Gastrocnemius medialis (tissue), 4 donors: Measurements from ENCODE around the gene OR10D3. TPM values are rescaled to one million over a fixed set of nuclear protein-coding genes. Genes with fewer than 3 reads are reported as not detected.

ENCODE experiments used
- ATAC-seq, 2 donors: fragments of 150-250 bp; one replicate each; pipeline ENCODE4 v1.9.1; 2016
- DNase-seq, 2 donors: peaks; one replicate each; pipeline ENCODE4 v3.0.0-alpha.2; 2019
- H3K27ac ChIP-seq, 4 donors: fragments of 200-600 bp; sonication (generic); 1 replicate in 1 of 4; 2 replicates in 3 of 4; pipeline ENCODE4 v1.5.1; 2016 to 2018; ENCODE audit warnings: mild to moderate bottlenecking in 2 of 4, moderate library complexity in 1 of 4
- H3K27me3 ChIP-seq, 3 donors: fragments of 200-600 bp; sonication (generic) in 2 of 3; 1 replicate in 1 of 3; 2 replicates in 2 of 3; pipeline versions ENCODE4 v1.5.1 to v1.6.0; 2016 to 2019; ENCODE audit warnings: mild to moderate bottlenecking in 1 of 3, moderate library complexity in 1 of 3
- H3K36me3 ChIP-seq, 2 donors: fragments of 200-600 bp; sonication (generic) in 1 of 2; one replicate each; pipeline ENCODE4 v1.5.1; 2017 to 2018
- H3K4me1 ChIP-seq, 2 donors: fragments of 200-600 bp; sonication (generic) in 1 of 2; one replicate each; pipeline ENCODE4 v1.5.1; 2016 to 2017; ENCODE audit warnings: mild to moderate bottlenecking in 2 of 2
- H3K4me3 ChIP-seq, 4 donors: fragments of 200-600 bp; sonication (generic) in 3 of 4; 1 replicate in 1 of 4; 2 replicates in 3 of 4; pipeline ENCODE4 v1.5.1; 2016 to 2019; ENCODE audit warnings: mild to moderate bottlenecking in 2 of 4
- H3K9me3 ChIP-seq, 3 donors: fragments of 200-600 bp; sonication (generic) in 2 of 3; 1 replicate in 1 of 3; 2 replicates in 2 of 3; pipeline ENCODE4 v1.5.1; 2016 to 2019
- POLR2A ChIP-seq, 2 donors: fragments of 450-650 bp; IDR thresholded peaks; one replicate each; pipeline ENCODE4 v1.6.1; 2017; ENCODE audit warnings: antibody characterized with exemption in 2 of 2, mild to moderate bottlenecking in 2 of 2, moderate library complexity in 2 of 2
- in situ Hi-C, 4 donors: fragments of 200-750 bp; cut with MboI; loops; one replicate each; pipeline versions ENCODE4 v1.15.0 to v1.8.0; 2017; ENCODE audit warnings: low sequenced_read_pairs in 4 of 4
- intact Hi-C: fragments of 100-400 bp; cut with DNase I; formaldehyde crosslinking; loops from one replicate; pipeline ENCODE4 v1.15.1; 2023; ENCODE audit warnings: low total_unique reads
- total RNA-seq, 4 donors: library from RNA; depleted of rRNA; stranded (reverse); fragments of >200 nt; gene quantifications; one replicate each; pipeline versions ENCODE4 v1.1.0 to v1.2.3, GENCODE V29; 2016
- TF ChIP-seq, protein P1 (sequence below), 5 experiments: fragments of 450-650 bp in 3 of 5; fragments of 200-600 bp in 2 of 5; sonication (generic) in 2 of 5; IDR thresholded peaks in 4 of 5; conservative IDR thresholded peaks in 1 of 5; 1 replicate in 4 of 5; 2 replicates in 1 of 5; pipeline ENCODE4 v1.5.1; 2016 to 2019; ENCODE audit warnings: antibody characterized with exemption in 5 of 5, mild to moderate bottlenecking in 3 of 5, moderate library complexity in 3 of 5

OR10D3 gene
- total RNA-seq, 4 donors from 2014 or later: not detected

DNA sequence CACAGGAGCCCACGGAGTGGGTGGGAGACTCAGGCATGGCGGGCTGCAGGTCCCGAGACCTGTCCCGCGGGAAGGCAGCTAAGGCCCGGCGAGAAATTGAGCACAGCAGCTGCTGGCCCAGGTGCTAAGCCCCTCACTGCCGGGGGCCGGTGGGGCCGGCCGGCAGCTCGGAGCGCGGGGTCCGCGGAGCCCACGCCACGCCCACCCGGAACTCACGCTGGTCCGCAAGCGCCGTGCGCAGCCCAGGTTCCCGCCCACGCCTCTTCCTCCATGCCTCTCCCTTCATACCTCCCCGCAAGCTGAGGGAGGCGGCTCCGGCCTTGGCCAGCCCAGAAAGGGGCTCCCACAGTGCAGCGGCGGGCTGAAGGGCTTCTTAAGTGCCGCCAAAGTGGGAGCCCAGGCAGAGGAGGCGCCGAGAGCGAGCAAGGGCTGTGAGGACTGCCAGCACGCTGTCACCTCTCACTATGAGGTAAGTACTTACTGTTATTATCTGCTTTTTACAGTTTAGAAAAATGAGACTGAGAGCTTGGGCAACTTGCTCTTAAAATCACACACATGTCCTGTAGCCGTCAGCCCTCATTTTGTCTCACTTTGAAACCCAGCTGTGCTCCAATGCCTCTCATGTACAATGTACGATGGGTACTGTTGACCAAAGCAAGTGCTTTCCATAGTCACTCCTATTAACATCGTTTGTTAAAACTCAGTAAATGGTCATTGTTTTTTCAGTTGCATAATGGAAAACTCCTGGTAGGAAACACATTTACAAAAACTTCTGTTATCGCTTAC lies 12.2 kb upstream of the OR10D3 start:
- no peaks in the 10 kb centered on the region for H3K36me3 ChIP-seq
- no peak for ATAC-seq
- H3K27me3 ChIP-seq: no peaks in the 10 kb centered on the region
- in situ Hi-C loops (no loop called here), intact Hi-C loops (no loop called here)
- no peak overlapping the region for H3K4me3 ChIP-seq
- H3K9me3 ChIP-seq: no peaks in the 10 kb centered on the region
- DNase-seq: no peak
- no peak overlapping the region for H3K27ac ChIP-seq
- no peaks in the 10 kb centered on the region for H3K4me1 ChIP-seq
- no peak for TF ChIP-seq POLR2A (IDR thresholded peaks at IDR 0.05)
- TF ChIP-seq, protein P1, sequence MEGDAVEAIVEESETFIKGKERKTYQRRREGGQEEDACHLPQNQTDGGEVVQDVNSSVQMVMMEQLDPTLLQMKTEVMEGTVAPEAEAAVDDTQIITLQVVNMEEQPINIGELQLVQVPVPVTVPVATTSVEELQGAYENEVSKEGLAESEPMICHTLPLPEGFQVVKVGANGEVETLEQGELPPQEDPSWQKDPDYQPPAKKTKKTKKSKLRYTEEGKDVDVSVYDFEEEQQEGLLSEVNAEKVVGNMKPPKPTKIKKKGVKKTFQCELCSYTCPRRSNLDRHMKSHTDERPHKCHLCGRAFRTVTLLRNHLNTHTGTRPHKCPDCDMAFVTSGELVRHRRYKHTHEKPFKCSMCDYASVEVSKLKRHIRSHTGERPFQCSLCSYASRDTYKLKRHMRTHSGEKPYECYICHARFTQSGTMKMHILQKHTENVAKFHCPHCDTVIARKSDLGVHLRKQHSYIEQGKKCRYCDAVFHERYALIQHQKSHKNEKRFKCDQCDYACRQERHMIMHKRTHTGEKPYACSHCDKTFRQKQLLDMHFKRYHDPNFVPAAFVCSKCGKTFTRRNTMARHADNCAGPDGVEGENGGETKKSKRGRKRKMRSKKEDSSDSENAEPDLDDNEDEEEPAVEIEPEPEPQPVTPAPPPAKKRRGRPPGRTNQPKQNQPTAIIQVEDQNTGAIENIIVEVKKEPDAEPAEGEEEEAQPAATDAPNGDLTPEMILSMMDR (IDR thresholded peaks at IDR 0.05 in 4 of 5, conservative IDR thresholded peaks at IDR 0.05 in 1 of 5): no peak

DNA sequence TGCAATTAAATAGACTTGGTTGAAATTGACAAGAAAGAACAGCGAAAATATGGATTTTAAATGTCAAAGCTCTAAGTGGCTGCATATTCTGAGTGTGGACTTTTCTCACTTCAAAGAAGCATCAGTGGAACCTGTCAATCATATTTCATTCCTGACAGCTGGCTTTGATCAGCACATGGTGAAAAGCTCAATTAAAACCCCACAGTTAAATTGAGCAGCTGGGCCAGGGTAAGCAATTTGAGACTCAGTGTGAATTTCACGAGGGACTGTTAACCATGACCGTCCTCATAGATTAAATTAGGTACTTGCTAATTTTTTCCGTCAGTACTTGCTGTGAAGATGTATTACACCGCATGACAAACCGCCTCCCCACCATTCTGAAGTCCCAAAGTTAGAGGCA lies 11.0 kb upstream of the OR10D3 start:
- no peak overlapping the region for H3K4me3 ChIP-seq
- TF ChIP-seq POLR2A (IDR thresholded peaks at IDR 0.05): no peak
- TF ChIP-seq, protein P1 (IDR thresholded peaks at IDR 0.05 in 4 of 5, conservative IDR thresholded peaks at IDR 0.05 in 1 of 5): no peak
- ATAC-seq (no peak), DNase-seq (no peak)
- intact Hi-C loops: no loop called here
- H3K27me3 ChIP-seq: no peaks in the 10 kb centered on the region
- no peak overlapping the region for H3K27ac ChIP-seq
- no peaks in the 10 kb centered on the region for H3K36me3 ChIP-seq
- no peaks in the 10 kb centered on the region for H3K9me3 ChIP-seq
- in situ Hi-C loops: no loop called here
- no peaks in the 10 kb centered on the region for H3K4me1 ChIP-seq

DNA sequence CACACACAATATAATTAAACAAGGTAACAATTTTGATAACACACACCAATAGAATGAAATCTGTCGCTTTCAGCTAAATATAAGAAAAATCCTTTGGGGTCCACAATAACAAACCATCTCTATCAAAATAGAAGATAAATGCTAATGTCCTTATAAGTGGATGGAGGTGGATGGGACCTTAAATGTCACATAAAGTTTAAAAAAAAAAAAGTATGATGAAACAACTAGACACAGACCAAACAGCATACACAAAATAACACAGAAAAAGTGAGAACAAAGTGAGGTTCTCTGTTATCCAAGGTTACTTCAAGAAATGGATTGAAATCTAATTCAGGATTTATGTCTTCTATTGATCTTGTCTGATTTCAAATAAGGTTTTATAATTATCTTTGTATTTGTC lies 10.5 kb upstream of the OR10D3 start:
- TF ChIP-seq, protein P1 (IDR thresholded peaks at IDR 0.05 in 4 of 5, conservative IDR thresholded peaks at IDR 0.05 in 1 of 5): no peak
- Histone ChIP-seq H3K9me3 (no peaks in the 10 kb centered on the region), H3K36me3 (no peaks in the 10 kb centered on the region), H3K4me3 (no peak overlapping the region), H3K27ac (no peak overlapping the region), H3K27me3 (no peaks in the 10 kb centered on the region), H3K4me1 (no peaks in the 10 kb centered on the region)
- ATAC-seq (no peak), DNase-seq (no peak)
- intact Hi-C loops (no loop called here), in situ Hi-C loops (no loop called here)

DNA sequence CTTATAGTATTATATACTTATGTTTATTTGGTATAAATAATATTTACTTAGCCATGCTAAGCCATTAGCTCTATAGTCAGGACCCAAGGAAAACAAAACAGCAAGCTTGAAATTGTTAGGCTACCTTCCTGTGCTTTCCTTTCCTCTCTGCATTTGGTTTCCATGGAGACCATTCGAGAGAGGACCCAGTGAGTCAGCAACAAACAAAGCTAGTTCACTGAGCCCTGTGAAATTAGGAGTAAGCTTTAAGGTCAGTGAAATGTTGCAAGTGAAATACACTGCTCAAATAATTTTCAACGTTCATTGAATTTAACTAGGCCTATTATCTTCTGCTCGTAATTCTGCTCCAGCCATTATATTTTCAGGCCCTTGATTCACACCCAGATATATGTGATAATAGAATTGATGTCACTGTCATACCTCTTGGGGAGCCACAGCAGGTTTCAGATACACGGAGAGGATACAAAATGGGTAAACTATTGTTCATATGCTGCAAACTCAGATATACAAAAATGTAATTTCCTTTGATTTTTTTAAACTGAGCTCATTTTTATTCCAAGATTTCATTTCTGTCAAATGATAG lies 9.1 kb upstream of the OR10D3 start:
- ATAC-seq (no peak), DNase-seq (no peak)
- H3K27ac ChIP-seq: no peak overlapping the region
- H3K9me3 ChIP-seq: no peaks in the 10 kb centered on the region
- intact Hi-C loops (no loop called here), in situ Hi-C loops (no loop called here)
- H3K27me3 ChIP-seq: no peaks in the 10 kb centered on the region
- no peaks in the 10 kb centered on the region for H3K36me3 ChIP-seq
- H3K4me1 ChIP-seq: no peaks in the 10 kb centered on the region
- no peak for TF ChIP-seq POLR2A (IDR thresholded peaks at IDR 0.05)
- TF ChIP-seq, protein P1 (IDR thresholded peaks at IDR 0.05 in 4 of 5, conservative IDR thresholded peaks at IDR 0.05 in 1 of 5): no peak
- H3K4me3 ChIP-seq: no peak overlapping the region
